ENCODE measurements around the gene ZNF83. TPM values are rescaled to one million over a fixed set of nuclear protein-coding genes. Genes with fewer than 3 reads are reported as not detected.
"Not testable (repeated sequence)": the region's sequence is repeated elsewhere in the genome, so short reads cannot be mapped to it uniquely, and the experiment has no call there.

The ZNF83 gene
- total RNA-seq: 23.9 and 30.3 TPM in 2 replicates

DNA sequence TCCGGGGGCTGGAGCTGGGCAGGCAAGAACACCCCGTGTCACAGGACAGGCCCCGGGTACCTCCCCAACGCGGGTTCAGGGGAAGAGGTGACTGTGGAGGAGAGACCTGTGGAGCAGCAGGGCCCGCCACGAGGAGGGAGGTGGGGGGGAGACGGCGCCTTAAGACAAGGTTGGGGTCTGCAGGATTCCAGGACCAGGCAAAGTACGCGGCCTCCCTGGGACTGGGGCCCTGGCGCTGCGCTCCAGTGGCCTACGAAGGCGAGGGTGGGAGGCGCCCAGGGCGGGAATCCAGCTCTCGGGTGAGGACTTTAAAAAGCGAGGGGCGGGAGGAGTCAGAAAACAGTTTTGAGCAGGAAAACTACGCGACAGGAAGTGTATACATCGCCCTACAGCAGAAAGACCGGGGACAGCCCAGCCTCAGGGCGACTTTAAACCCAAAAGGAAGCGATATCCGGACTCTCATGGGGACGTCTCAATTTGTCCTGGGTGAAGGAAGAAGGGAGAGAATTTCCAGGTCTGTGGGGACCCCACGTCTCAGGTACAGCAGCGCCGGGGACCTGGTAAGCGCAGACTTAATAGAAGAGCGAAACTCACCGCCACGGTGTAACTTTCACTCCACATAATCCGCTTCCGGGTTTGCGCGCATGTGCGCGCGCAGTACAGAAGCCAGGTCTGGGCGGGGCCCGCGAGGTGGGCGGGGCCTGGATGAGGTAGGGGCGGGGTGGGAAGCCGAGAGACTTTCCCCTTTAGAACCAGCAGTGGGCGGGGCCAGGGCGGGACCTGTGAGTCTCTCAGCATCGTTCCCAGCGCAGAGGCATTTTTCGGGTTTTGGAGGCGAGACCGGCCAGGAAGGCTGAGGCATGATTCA is at the start of gene ZNF83:
Gene ZNF83 (minus strand): TSS at position 638 of the 868 bp plus-strand sequence.
- DNase-seq (ENCODE audit: low read depth in 2 of 2): peak; percentile 82 to 94

DNA sequence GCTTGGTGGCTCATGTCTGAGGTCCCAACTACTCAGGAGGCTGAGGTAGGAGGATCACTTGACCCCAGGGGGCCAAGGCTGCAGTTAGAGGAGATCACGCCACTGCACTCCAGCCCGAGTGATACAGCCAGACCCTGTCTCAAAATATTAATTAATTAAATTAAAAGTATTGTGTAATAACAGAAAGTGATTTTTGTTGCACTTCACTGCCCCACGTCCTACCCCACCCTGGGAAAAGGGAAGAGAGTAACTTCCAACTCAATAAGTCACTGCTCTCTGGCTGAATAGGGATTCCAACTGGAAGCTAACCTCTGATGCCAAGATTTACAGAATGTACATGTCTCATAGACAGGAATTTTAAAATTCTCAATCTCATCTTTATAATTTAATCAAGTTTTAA is 49.5 kb upstream of the ZNF83 start:
- no peak for DNase-seq (ENCODE audit: low read depth in 2 of 2)

DNA sequence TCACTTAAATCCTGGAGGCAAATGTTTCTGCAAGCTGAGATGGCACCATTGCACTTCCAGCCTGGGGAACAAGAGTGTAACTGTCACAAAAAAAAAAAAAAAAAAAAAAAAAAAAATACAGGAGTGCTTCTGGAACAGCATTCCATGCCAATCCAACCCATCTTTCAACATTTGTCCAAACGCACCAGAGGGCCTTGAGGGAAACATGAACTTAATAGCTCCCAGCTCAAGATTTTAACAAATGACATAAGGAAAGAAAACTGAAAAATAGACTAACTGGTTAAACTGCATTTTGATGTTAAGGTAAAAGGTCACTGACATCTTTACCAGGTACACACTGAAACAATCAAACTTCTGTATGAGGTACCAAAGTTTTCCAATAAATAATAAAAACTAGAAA is 47.7 kb upstream of the ZNF83 start:
- no peak for DNase-seq (ENCODE audit: low read depth in 2 of 2)

DNA sequence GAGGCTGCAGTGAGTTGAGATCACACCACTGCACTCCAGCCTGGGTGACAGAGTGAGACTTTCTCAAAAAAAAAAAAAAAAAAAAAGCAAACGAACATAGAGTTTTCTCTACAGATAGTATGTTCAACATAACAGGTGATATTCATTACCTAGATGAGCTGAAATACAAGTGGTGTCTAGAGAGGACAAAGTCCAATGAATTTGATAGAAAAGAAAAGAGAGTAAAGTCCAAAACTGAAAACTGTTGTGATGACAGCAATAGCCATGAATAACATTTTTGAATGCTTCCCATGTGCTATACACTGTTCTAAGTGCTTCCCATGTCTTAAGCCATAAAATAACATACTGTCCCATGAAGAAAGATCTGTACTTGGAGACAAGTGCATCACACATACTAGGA is 43.1 kb upstream of the ZNF83 start:
- not testable (repeated sequence) for DNase-seq (ENCODE audit: low read depth in 2 of 2)

DNA sequence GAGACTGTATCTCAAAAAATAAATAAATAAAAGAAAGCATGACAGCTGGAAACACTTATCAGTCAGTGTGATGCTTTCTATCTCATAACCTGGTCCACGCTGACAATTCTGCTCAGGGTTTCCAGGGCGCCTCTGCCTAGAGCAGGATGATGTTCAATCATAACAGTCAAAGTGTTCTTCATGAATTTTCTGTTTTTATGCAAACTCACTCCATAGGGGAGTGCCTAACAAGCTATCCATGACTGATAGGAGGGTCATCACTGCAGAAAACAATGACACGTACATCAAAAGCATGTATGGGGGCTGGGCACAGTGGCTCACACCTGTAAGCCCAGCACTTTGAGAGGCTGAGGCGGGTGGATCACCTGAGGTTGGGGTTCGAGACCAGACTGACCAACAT is 41.4 kb upstream of the ZNF83 start:
- DNase-seq (ENCODE audit: low read depth in 2 of 2): no peak

DNA sequence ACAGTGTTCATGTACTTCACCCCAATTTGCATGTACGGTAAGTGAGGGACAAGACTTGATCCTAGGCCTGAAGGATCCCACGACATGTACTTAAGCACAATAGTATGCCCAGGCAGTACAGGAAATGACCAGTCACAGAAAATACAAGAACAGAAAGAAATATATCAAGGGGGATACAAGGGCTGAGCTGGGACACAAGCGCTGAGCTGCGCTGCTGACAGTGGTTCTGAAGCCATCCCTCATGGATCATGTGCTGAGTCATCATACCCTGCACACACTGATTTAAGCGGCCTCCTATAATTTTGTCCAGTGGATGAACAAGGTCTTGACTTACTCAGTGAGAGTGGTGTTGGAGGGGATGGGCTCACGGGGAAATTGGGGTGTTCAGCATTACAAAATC is 37.1 kb upstream of the ZNF83 start:
- peak in 1 of 2 donors; percentile 3 for DNase-seq (ENCODE audit: low read depth in 2 of 2)

DNA sequence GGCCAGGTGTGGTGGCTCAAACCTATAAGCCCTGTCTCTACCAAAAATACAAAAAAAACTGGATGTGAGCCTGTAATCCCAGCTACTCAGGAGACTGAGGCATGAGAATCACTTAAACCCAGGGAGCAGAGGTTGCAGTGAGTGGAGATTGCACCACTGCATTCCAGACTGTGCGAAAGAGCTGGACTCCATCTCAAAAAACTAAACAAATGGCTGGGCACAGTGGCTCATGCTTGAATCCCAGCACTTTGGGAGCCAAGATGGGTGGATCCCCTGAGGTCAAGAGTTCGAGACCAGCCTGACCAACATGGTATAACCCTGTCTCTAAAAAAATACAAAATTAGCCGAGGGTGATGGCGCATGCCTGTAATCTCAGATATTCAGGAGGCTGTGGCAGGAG is 34.9 kb upstream of the ZNF83 start:
- DNase-seq (ENCODE audit: low read depth in 2 of 2): no peak

DNA sequence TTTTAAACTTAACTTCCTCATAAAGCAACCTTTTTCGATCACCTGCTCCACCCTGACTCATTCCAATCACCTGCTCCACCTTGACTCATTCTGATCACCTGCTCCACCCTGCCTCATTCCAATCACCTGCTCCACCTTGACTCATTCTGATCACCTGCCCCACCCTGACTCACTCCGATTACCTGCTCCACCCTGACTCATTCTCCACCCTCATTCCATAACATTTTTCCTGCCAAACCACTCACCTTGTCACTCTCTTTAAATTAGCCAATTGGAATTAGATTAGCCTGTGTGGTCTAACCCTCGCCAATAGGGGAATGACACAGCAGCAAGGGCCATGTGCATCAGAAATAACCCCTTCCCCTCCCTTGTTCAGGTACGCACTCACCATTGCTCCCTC is 31.9 kb upstream of the ZNF83 start:
- DNase-seq (ENCODE audit: low read depth in 2 of 2): no peak

DNA sequence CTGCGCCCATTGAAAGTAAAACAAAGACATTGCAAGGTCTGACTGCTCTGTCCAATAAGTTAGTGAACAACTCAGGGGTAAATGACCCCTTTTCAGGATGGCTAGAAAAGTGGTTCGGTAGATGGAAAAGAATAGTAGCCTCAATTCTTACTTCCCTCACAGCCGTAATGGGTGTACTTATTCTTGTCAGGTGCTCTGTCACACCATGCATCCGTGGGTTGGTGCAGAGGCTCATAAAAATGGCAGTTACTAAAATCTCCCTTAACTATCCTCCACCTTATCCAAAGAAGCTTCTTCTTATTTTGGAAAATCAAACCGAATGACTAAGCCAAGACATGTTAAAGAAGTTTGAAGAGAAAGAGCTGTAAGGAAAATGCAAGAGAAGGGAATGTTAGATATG is 31.4 kb upstream of the ZNF83 start:
- no peak for DNase-seq (ENCODE audit: low read depth in 2 of 2)

DNA sequence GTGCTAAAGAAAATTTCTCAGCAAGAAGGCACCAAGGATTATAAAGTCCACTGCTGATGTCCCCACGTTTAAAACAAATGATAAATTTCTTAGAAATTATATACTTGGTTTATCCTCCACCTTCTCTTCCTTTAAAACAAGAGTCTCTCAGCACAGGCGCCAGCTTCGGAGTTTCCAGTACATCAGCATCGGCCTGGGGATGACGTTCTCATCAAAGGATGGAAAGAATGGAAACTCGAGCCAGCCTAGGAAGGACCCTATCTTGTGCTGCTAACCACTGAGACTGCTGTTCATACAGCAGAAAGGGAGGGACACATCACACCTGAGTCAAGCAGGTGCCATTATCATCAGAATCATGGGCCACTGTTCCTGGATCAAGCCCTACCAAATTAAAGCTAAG is 29.8 kb upstream of the ZNF83 start:
- no peak for DNase-seq (ENCODE audit: low read depth in 2 of 2)

DNA sequence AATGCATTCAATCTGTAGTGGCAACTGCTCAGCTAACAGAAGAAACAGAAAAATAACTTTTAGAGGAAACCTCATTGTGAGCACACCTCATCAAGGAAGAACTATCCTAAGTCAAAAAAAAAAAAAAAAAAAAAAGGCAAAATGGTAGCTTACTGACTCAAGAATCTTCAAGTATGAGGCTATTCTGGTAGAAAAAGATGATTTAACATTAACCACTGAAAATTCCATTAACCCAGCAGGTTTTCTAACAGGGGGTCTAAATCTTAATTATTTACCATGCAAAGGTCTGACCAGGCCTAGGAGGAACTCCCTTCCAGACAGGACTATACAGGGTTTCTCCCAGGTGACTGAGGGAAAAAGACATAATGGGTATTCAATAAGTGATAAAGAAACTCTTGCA is 28.4 kb upstream of the ZNF83 start:
- DNase-seq (ENCODE audit: low read depth in 2 of 2): no peak

DNA sequence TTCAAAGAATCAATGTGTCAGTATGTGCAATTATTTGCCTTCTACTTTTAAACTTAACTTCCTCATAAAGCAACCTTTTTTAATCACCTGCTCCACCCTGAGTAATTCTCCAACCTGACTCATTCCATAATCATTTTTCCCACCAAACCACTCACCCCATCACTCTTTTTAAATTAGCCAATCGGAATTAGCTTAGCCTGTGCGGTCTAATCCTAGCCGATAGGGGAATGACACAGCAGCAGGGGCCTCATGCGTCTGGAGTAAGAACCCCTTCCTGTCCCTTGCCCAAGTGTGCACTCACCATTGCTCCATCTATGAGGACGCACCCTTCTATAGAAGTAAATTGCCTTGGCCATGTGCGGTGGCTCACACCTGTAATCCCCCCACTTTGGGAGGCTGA is 27.4 kb upstream of the ZNF83 start:
- no peak for DNase-seq (ENCODE audit: low read depth in 2 of 2)

DNA sequence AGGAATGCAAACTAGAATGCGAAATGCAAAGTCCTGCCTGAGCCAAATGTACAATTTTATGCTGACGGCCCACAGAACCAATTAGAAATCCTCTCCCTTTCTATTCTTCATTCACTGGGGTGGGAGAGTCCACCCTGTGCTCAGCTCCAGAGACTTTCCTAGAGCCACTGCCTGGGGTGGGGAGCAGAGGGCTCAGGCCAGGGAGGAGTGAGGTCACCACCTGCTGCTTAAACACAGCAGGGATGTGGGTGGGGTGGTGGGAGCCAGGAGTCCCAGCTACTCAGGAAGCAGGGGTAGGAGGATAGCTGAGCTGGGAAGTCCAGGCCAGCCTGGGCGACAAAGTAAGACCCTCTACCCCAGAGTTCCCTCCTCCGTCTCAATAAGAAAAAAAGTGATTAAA is 26.9 kb upstream of the ZNF83 start:
- DNase-seq (ENCODE audit: low read depth in 2 of 2): no peak

DNA sequence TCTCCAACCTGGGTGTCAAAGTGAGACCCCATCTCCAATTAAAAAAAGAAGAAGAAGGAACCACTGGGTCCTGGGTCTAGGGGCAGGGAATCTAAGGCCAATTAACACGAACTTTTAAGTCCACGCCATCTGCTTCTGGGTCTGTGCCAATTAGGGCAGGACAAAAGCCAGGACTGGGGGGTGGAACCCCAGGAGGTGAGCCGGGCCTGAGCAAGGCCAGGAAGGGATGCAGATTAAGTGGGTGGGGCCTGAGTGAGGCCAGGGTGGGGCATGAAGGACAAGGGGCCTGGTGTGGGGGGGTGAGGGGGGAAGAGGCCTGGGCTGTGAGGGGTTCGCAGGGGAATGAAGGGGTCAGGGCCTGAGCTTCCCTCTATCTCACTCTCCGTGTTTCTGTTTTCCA is 26.3 kb upstream of the ZNF83 start:
- DNase-seq (ENCODE audit: low read depth in 2 of 2): no peak

DNA sequence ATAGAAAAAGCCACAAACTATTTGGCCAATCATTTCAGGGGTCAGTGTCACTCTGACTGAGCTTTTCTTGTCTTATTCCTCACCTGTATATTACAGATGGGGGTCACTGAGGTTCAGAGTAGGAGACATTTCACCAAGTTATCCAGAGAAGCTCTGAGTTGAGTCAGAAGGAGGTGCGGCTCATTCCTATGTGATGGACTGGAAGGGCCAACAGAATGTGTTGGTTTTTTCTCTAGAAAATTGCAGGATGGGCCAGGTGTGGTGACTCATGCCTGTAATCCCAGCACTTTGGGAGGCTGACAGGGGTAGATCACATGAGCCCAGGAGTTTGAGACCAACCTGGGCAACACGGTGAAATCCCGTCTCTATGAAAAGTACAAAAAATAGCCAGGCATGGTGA is 24.5 kb upstream of the ZNF83 start:
- DNase-seq (ENCODE audit: low read depth in 2 of 2): no peak

DNA sequence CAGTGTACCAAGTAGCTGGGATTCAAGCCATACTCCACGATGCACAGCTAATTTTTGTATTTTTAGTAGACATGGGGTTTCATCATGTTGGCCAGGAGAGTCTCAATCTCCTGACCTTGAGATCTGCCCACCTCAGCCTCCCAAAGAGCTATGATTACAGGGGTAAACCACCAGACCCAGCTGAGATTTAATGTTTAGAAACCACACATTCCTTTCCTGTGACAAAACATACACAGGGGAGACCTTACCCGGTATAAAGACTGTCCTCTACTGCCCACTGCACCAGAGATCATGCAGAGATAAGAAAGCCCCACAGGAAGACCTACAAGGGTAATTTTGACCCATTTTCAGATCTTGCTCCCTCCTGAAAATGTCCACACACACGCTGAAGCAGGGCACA is 22.8 kb upstream of the ZNF83 start:
- DNase-seq (ENCODE audit: low read depth in 2 of 2): no peak

DNA sequence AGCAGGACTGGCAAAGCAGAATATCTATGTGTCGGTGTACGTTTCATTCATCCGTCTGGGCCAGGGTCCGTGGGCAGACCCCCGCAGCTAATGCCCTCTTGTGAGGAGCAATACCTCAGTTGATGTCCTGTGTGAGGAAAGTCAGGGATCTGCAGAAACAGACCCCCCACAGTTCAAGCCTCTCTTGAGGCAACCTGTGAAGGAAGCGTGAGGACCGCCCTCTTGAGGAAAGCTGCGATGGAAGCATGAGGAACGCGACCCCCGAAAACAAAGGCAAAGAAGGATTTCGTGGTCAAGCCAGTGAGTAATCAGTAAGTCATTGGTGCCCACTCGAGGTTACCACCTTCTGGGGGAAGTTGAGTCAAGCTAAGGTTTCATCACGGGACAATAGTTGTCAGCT is 20.9 kb upstream of the ZNF83 start:
- no peak for DNase-seq (ENCODE audit: low read depth in 2 of 2)

DNA sequence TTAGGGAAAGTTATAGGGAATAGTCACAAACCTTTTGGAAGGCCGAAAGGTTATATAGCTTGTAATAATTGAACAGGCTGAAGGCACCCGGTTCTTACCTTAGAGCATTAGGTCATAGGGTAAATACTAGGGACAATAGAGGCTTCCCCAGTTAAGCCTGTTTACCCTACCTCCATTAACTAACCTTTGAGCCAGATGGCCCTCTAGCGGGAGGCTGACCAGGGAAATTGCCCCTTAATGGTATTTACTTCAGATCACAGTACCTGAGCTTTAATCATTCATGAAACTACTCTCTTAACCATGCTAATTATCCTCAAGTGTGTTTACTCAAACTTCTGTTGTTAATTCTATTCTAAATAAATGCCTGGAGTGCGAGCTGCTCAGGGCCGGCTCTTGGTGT is 20.4 kb upstream of the ZNF83 start:
- DNase-seq (ENCODE audit: low read depth in 2 of 2): no peak

DNA sequence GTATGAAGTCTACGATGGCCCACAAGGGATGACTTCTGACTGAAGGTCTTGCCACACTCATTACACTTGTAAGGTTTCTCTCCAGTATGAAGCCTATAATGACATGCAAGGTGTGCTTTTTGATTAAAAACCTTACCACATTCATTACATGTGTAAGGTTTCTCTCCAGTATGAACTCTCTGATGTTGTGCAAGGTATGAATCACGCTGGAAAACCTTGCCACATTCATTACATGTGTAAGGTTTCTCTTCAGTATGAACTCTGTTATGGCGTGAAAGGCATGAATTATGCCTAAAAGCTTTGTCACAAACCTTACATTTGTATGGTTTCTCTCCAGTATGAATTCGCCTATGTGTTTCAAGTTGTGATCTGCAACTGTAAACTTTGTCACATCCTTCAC is 15.0 kb upstream of the ZNF83 start:
- no peak for DNase-seq (ENCODE audit: low read depth in 2 of 2)

DNA sequence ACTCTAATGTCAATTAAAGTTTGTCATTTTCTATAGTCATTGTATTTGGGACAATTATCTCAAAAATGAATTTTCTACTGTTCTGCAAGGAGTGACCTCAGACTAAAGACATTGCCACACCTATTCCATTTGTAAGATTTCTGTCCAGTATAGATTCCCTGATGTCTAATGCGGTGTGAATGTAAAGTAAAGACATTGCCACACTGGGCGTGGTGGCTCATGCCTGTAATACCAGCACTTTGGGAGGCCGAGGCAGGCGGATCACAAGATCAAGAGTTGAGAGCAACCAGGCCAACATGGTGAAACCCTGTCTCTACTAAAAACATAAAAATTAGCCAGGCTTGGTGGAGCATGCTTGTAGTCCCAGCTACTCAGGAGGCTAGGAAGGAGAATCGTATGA is 13.8 kb upstream of the ZNF83 start:
- DNase-seq (ENCODE audit: low read depth in 2 of 2): no peak

DNA sequence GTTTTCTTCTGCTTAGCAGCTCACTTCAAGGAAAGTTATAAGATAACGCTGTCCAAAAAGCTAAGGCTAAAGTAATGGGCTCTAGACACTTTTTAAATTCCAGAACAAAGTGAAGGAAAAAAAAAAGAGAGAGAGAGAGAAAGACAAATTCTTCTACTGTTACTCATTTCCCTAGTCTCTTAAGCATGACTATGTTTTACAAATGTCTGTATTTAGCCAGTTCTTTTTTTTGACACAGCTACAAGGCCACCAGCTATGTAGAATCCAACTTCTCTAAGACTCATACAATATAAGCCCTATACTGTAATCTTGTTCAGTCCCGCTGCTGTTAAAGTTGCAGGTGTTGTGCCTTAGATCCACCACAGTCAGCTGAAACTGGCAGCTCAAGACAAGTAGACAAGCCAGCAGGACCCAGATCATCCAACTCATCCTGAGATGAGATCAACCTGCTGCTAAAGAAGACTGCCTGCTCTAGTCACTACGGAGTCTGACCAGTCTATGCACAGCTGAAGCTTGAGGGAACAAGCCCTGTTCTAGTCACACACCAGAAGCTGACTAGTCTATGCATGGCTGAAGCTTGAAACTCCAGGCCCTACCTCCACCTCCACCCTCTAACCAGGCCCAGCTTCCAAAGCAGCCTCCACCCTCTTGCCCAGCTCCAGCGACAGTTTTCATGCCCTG is 10.3 kb upstream of the ZNF83 start:
- DNase-seq (ENCODE audit: low read depth in 2 of 2): no peak

DNA sequence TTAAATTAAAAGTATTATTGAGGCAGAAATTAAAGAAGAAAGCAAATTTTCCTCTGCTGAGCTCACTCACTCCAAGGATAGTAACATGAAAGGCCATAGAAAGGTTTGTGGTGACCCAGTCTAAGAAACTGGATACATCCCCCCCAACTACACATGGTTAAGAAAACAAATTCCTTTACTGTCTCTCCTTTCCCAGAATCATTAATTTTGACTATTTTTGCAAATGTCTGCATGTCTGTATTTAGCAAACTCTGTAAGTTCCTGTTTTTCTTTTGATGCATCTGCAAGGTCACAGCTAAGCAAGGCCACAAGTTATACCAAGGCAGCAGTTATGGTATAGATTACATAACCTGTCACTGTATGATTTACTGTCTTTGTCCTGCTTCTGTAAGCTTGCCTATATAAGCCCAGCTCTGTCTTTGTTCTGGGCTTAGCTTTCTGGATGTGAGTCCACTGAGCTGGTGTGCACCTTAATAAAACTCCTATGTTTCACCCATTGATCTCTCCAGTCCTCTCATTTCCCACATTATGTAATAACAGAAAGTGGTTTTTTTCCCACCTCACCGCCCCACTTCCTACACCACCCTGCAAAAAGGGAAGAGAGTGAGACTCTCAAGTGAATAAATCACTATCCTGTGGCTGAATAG is 8.5 kb upstream of the ZNF83 start:
- no peak for DNase-seq (ENCODE audit: low read depth in 2 of 2)

DNA sequence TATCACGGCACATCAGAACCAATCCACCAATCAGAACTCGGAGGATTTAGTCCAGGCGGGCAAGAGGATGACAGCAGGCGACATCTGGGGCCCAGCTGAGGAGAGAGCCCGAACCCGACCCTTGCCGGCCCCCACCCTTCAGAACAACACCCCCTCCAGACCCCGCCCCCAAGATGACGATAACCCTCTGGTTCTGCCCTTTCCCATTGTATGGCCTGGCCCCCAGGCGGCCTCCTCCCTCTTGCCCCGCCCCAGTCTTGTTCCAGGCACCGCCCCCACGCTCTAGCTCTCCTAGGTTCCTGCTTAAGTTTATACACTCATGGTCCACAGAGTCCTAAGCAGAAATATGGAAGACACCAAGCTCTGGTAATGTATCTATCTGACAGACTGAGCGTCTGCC is 2.8 kb upstream of the ZNF83 start:
- peak in 1 of 2 donors; percentile 6 for DNase-seq (ENCODE audit: low read depth in 2 of 2)
